Neural crest cell (in vitro differentiated cells): ENCODE results near the gene PRPSAP2. TPM values are rescaled to one million over a fixed set of nuclear protein-coding genes. Genes with fewer than 3 reads are reported as not detected.

Experiments used
- DNase-seq: peaks from one replicate; pipeline ENCODE4 v3.0.0; 2021; ENCODE audit warnings: low read depth, mixed read lengths, low spot score
- H3K27ac Mint-ChIP-seq: one replicate; pipeline ENCODE4 v1.8.0; 2021; ENCODE audit warnings: mild to moderate bottlenecking, mixed read lengths; ENCODE audit not compliant: unreplicated experiment
- H3K27me3 Mint-ChIP-seq: 2 replicates; pipeline ENCODE4 v1.8.0; 2021; ENCODE audit warnings: low read depth, mild to moderate bottlenecking, mixed read lengths
- H3K36me3 Mint-ChIP-seq: 2 replicates; pipeline ENCODE4 v1.8.0; 2021; ENCODE audit warnings: low read depth, mild to moderate bottlenecking, mixed read lengths
- H3K4me1 Mint-ChIP-seq: 2 replicates; pipeline ENCODE4 v1.8.0; 2021; ENCODE audit warnings: mixed read lengths
- H3K4me3 Mint-ChIP-seq: one replicate; pipeline ENCODE4 v1.8.0; 2021; ENCODE audit warnings: mild to moderate bottlenecking, mixed read lengths
- H3K9me3 Mint-ChIP-seq: 2 replicates; pipeline ENCODE4 v1.8.0; 2021; ENCODE audit warnings: mixed read lengths
- total RNA-seq: library from RNA; stranded (reverse); gene quantifications from 2 replicates; pipeline ENCODE4 v1.2.1, GENCODE V29; 2021
- TF ChIP-seq, protein P1 (sequence below): fragments of 200-600 bp; sonication (generic); conservative IDR thresholded peaks from 2 replicates; pipeline ENCODE4 v1.5.0; 2021; ENCODE audit warnings: antibody characterized with exemption, mild to moderate bottlenecking

PRPSAP2 gene
- total RNA-seq, 1 donor from 2014 or later: 72.4 TPM

DNA sequence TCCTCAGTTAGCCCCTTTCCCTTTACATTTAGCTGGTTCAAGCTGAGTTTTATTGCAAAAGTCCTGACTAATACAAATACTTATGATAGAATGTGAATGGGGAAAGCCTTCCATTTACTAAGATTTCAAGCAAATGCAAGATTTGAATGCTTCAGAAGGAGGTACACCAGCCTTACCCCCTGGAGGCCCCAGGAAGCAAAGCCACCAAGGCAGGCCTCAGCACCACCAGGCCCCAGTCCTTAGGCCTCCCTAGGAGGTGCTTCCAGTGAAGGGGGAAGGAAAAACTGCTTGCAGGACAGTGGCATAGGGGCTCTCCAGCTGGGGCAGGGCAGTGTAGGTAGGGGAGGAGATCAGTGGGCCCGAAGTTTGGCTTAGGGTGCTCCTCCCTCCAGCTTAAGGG, 7.3 kb upstream of the PRPSAP2 start:
- Mint-ChIP-seq H3K4me3 (peak overlapping the region; percentile 49), H3K4me1 (peaks cover 10% of the 10 kb centered on the region), H3K36me3 (no peaks in the 10 kb centered on the region), H3K27me3 (no peaks in the 10 kb centered on the region), H3K9me3 (no peaks in the 10 kb centered on the region), H3K27ac (peak overlapping the region; percentile 78)
- no peak for DNase-seq
- TF ChIP-seq, protein P1, sequence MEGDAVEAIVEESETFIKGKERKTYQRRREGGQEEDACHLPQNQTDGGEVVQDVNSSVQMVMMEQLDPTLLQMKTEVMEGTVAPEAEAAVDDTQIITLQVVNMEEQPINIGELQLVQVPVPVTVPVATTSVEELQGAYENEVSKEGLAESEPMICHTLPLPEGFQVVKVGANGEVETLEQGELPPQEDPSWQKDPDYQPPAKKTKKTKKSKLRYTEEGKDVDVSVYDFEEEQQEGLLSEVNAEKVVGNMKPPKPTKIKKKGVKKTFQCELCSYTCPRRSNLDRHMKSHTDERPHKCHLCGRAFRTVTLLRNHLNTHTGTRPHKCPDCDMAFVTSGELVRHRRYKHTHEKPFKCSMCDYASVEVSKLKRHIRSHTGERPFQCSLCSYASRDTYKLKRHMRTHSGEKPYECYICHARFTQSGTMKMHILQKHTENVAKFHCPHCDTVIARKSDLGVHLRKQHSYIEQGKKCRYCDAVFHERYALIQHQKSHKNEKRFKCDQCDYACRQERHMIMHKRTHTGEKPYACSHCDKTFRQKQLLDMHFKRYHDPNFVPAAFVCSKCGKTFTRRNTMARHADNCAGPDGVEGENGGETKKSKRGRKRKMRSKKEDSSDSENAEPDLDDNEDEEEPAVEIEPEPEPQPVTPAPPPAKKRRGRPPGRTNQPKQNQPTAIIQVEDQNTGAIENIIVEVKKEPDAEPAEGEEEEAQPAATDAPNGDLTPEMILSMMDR: no peak

DNA sequence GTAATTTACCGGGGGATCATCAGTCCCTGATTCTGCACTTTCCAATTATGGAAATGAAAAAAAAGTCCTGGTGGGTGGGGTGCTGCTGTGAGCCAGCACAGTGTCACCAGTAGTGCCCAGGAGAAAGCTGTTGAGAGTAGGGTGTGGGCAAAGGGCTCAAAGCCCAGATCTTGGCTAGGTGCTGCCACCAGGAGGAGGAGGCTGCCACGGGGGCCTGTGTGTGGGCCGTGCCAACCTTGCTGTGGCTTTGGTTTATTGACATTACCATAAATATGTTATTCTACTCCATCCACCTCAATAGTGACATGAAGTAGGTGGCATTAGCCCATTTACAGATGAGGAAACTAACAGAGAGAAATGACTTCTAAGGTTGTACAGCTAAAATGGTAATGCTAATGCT, 6.7 kb upstream of the PRPSAP2 start:
- peak overlapping the region; percentile 49 for H3K4me3 Mint-ChIP-seq
- no peak overlapping the region for H3K27ac Mint-ChIP-seq
- no peak for DNase-seq
- TF ChIP-seq, protein P1: no peak
- no peaks in the 10 kb centered on the region for H3K36me3 Mint-ChIP-seq
- H3K9me3 Mint-ChIP-seq: no peaks in the 10 kb centered on the region
- H3K4me1 Mint-ChIP-seq: peaks cover 15% of the 10 kb centered on the region
- H3K27me3 Mint-ChIP-seq: no peaks in the 10 kb centered on the region

DNA sequence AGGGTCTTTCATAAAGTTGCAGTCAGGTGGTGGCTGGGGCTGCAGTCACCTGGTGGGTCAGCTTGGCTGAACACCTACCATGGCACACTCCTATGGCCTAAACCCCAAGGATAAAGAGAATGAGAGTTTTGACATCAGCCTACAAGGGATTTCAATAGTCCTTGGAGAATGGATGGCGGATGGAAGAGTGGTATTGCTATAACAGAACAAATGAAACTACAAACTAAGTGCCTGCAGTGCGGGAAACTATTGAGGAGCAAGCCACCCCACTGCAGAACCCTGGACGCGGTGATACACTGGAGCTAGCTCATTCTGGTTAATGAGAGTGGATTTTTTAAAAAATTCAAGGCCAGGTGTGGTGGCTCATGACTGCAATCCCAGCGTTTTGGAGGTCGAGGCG, 3.0 kb upstream of the PRPSAP2 start:
- no peak for DNase-seq
- H3K4me3 Mint-ChIP-seq: peak overlapping the region; percentile 93
- H3K36me3 Mint-ChIP-seq: no peaks in the 10 kb centered on the region
- H3K4me1 Mint-ChIP-seq: peaks cover 37% of the 10 kb centered on the region
- H3K27ac Mint-ChIP-seq: no peak overlapping the region
- TF ChIP-seq, protein P1: no peak
- no peaks in the 10 kb centered on the region for H3K9me3 Mint-ChIP-seq
- H3K27me3 Mint-ChIP-seq: no peaks in the 10 kb centered on the region

DNA sequence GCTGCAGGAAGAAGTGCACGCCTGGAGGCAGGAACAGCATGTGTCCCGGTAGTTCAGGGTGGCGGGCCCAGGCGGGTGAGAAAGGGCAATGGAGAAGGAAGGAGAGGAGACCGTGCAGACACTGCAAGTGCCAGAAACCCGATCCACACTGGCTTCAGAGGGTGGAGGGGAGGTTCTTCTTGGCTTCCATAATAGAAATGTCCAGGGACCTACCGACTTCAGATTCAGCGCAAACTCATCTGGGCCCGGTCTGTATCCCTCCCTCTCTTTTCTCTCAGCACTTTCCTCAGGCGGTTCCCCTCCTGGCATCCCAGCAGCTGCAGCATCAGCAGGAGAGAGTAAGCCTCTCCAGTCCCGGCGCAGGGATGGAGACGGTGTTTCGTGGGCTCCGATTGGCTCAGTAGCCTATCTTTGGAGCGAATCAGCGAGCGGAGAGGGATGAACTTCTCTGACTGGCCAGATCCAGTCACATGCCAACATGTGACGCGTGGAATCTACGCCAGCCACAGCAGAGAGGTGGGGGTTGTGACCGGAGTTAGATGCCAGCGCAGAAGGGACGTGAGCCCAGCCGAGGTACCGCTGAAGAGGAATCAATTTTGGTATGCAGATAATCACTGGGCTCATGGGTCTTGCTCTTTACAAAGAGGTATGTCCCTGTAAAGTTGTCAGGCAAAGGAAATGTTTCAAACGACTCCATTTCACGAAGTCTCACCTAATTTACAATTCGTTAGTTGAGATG, 1.9 kb upstream of the PRPSAP2 start:
- peak; percentile 75 for DNase-seq
- TF ChIP-seq, protein P1: no peak
- Mint-ChIP-seq H3K4me1 (peaks cover 46% of the 10 kb centered on the region), H3K9me3 (no peaks in the 10 kb centered on the region), H3K27ac (peak overlapping the region; percentile 88), H3K27me3 (no peaks in the 10 kb centered on the region), H3K4me3 (peak overlapping the region; percentile 93), H3K36me3 (no peaks in the 10 kb centered on the region)

DNA sequence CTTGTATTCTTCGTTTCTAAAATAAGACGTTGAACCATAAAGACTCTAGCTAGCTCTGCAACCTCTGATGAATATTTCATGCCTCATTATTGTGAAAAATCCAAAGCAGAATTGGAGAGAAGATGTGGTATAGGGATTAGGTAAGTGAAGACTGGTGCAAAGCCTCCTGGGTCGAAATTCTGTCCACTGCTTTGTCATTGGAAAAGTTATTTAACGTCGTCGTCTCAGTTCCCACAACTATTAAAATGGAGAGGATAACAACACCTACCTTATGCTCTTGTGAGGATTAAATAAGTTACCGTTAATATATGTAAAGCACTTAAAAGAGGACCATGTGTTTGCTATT, 1.4 kb upstream of the PRPSAP2 start:
- Mint-ChIP-seq H3K27ac (no peak overlapping the region), H3K9me3 (no peaks in the 10 kb centered on the region), H3K4me3 (peak overlapping the region; percentile 93), H3K4me1 (peaks cover 46% of the 10 kb centered on the region), H3K27me3 (no peaks in the 10 kb centered on the region), H3K36me3 (no peaks in the 10 kb centered on the region)
- DNase-seq: no peak
- TF ChIP-seq, protein P1: no peak
